ENCODE results near the gene RPF1.
A peak's percentile ranks its signal among the peaks of the same experiment; 100 is the strongest.

Gene RPF1

DNA sequence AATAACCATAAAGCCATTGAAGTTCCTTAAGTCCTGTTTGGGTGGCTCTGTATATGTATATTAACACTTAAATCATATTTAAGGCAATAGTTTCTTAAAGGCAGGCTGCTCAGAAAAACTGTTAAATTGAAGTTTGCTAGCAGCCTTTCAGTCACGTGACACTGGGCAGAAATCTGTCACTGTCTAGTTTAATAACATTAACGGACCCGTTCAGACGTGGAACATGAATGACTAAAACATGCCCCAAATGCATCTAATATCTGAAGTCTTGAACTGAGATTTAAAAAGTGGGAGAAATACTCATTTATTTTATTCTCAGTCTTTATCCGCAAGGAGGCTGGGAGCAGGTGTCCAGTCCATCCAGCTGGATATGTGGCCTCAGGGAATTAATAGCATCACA lies 23.9 kb downstream of the RPF1 start:
- H3K36me3 ChIP-seq (ENCODE audit: control insufficient read depth in 2 of 2, insufficient read depth in 1 of 2, low read length in 2 of 2) = peaks cover 23 to 43% of the 10 kb centered on the region in 2 experiments; a peak in 2 of 3 replicates
- CTCF ChIA-PET = interaction anchor here (1.7 kb wide), 1 partner anchor 22 kb away, joined by 4 read pairs; no protein-coding TSS in a partner anchor
- no peak for TF ChIP-seq ZBTB17 (tag by site-specific recombination; IDR thresholded peaks at IDR 0.05)
- no peak for TF ChIP-seq ZNF248 (tag by site-specific recombination; IDR thresholded peaks at IDR 0.05)
- no peak for TF ChIP-seq ZNF776 (tag by site-specific recombination; IDR thresholded peaks at IDR 0.05; ENCODE audit: borderline replicate concordance)
- TF ChIP-seq TSHZ1 (tag by site-specific recombination; IDR thresholded peaks at IDR 0.05; ENCODE audit: borderline replicate concordance) = no peak
- no peak for TF ChIP-seq ZNF398 (tag by site-specific recombination; IDR thresholded peaks at IDR 0.05)
- TF ChIP-seq INSM2 (tag by site-specific recombination; IDR thresholded peaks at IDR 0.05) = no peak
- TF ChIP-seq ZNF624 (tag by site-specific recombination; IDR thresholded peaks at IDR 0.05) = no peak
- POLR2A ChIA-PET = interaction anchor here (0.6 kb wide), 1 partner anchor 73 kb away, joined by 6 read pairs; no protein-coding TSS in a partner anchor
- H3K9me3 ChIP-seq (ENCODE audit: control insufficient read depth, insufficient read depth, low read depth, low read length) = no peaks in the 10 kb centered on the region
- H3K4me3 ChIP-seq (ENCODE audit: low read depth, low read length) = no peak overlapping the region
- H3K27ac ChIP-seq (ENCODE audit: extremely low read depth, low read depth, low read length) = no peak overlapping the region
- H3K4me1 ChIP-seq (ENCODE audit: control insufficient read depth, insufficient read depth, low read length) = peaks cover 5% of the 10 kb centered on the region; the same call in 1 of the 2 replicates

GRCh38 chr1:84504580-84505492 lies 25.8 kb downstream of the RPF1 start:
- CTCF ChIA-PET = interaction anchor here (1.2 to 1.7 kb wide), 3 partner anchors 24 to 364 kb away, joined by 3 to 4 read pairs (median 3); no protein-coding TSS in a partner anchor
- H3K9me3 ChIP-seq (ENCODE audit: control insufficient read depth, insufficient read depth, low read depth, low read length) = no peaks in the 10 kb centered on the region
- peaks cover 5 to 25% of the 10 kb centered on the region in 2 experiments; a peak in 2 of 3 replicates for H3K36me3 ChIP-seq (ENCODE audit: control insufficient read depth in 2 of 2, insufficient read depth in 1 of 2, low read length in 2 of 2)
- H3K4me3 ChIP-seq (ENCODE audit: low read depth, low read length) = peak overlapping the region; percentile 88
- H3K4me1 ChIP-seq (ENCODE audit: control insufficient read depth, insufficient read depth, low read length) = peaks cover 5% of the 10 kb centered on the region; the same call in 1 of the 2 replicates
- POLR2A ChIA-PET = interaction anchor here (1.1 to 2.2 kb wide), 4 partner anchors 9 to 69 kb away, joined by 4 to 20 read pairs (median 8); partner anchors contain the start of gene CTBS
- peak overlapping the region; percentile 76; the same call in 1 of the 2 replicates for H3K27ac ChIP-seq (ENCODE audit: extremely low read depth, low read depth, low read length)
- TF ChIP-seq SP3 (tag by site-specific recombination; IDR thresholded peaks at IDR 0.05) = no peak
- no peak for TF ChIP-seq ZNF677 (tag by site-specific recombination; IDR thresholded peaks at IDR 0.05)
- TF ChIP-seq, protein P1, sequence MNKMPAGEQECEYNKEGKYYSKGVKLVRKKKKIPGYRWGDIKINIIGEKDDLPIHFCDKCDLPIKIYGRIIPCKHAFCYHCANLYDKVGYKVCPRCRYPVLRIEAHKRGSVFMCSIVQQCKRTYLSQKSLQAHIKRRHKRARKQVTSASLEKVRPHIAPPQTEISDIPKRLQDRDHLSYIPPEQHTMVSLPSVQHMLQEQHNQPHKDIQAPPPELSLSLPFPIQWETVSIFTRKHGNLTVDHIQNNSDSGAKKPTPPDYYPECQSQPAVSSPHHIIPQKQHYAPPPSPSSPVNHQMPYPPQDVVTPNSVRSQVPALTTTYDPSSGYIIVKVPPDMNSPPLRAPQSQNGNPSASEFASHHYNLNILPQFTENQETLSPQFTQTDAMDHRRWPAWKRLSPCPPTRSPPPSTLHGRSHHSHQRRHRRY (tag by site-specific recombination; IDR thresholded peaks at IDR 0.05) = no peak
- no peak for TF ChIP-seq MYNN (tag by site-specific recombination; IDR thresholded peaks at IDR 0.05; ENCODE audit: borderline replicate concordance)
- TF ChIP-seq, protein P2, sequence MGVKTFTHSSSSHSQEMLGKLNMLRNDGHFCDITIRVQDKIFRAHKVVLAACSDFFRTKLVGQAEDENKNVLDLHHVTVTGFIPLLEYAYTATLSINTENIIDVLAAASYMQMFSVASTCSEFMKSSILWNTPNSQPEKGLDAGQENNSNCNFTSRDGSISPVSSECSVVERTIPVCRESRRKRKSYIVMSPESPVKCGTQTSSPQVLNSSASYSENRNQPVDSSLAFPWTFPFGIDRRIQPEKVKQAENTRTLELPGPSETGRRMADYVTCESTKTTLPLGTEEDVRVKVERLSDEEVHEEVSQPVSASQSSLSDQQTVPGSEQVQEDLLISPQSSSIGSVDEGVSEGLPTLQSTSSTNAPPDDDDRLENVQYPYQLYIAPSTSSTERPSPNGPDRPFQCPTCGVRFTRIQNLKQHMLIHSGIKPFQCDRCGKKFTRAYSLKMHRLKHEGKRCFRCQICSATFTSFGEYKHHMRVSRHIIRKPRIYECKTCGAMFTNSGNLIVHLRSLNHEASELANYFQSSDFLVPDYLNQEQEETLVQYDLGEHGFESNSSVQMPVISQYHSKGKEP (tag by site-specific recombination; IDR thresholded peaks at IDR 0.05) = no peak
- TF ChIP-seq BCL6B (tag by site-specific recombination; IDR thresholded peaks at IDR 0.05) = no peak
- no peak for TF ChIP-seq ZNF16 (tag by site-specific recombination; IDR thresholded peaks at IDR 0.05; ENCODE audit: low read depth)
- peak; percentile 89 for TF ChIP-seq ZBTB17 (tag by site-specific recombination; IDR thresholded peaks at IDR 0.05)
- peak; percentile 79 for TF ChIP-seq PRDM10 (tag by site-specific recombination; IDR thresholded peaks at IDR 0.05)
- TF ChIP-seq FEZF1 (tag by site-specific recombination; IDR thresholded peaks at IDR 0.05) = no peak
